Neutrophil (primary cell): ENCODE results near the gene FILIP1.

ENCODE experiments used
- H3K27ac ChIP-seq: fragments of 200-600 bp; sonication (generic); 2 replicates; pipeline ENCODE4 v1.5.1; 2016; ENCODE audit warnings: mild to moderate bottlenecking, moderate library complexity
- H3K27me3 ChIP-seq: fragments of 200-600 bp; sonication (generic); 2 replicates; pipeline ENCODE4 v1.6.0; 2016; ENCODE audit warnings: mild to moderate bottlenecking
- H3K36me3 ChIP-seq: fragments of 200-600 bp; sonication (generic); 2 replicates; pipeline ENCODE4 v1.5.1; 2017
- H3K4me1 ChIP-seq, 2 experiments: fragments of 200-600 bp in 1 of 2; sonication (generic) in 1 of 2; 1 replicate in 1 of 2; 2 replicates in 1 of 2; pipeline versions ENCODE4 v1.5.1 to v1.6.1; 2013 to 2016; ENCODE audit warnings: low read depth in 1 of 2, low read length in 1 of 2, mild to moderate bottlenecking in 1 of 2, moderate library complexity in 1 of 2; ENCODE audit not compliant: control insufficient read depth in 1 of 2, insufficient read depth in 1 of 2
- H3K4me3 ChIP-seq, 2 experiments: fragments of 200-600 bp in 1 of 2; sonication (generic) in 1 of 2; 1 replicate in 1 of 2; 2 replicates in 1 of 2; pipeline ENCODE4 v1.5.1; 2013 to 2016; ENCODE audit warnings: low read depth in 1 of 2, low read length in 1 of 2, mild to moderate bottlenecking in 1 of 2, moderate library complexity in 1 of 2
- H3K9me3 ChIP-seq: fragments of 200-600 bp; sonication (generic); 2 replicates; pipeline ENCODE4 v1.5.1; 2016
- TF ChIP-seq, protein P1 (sequence below): fragments of 200-600 bp; sonication (generic); IDR thresholded peaks from 2 replicates; pipeline ENCODE4 v1.5.1; 2016; ENCODE audit warnings: antibody characterized with exemption

FILIP1 gene

DNA sequence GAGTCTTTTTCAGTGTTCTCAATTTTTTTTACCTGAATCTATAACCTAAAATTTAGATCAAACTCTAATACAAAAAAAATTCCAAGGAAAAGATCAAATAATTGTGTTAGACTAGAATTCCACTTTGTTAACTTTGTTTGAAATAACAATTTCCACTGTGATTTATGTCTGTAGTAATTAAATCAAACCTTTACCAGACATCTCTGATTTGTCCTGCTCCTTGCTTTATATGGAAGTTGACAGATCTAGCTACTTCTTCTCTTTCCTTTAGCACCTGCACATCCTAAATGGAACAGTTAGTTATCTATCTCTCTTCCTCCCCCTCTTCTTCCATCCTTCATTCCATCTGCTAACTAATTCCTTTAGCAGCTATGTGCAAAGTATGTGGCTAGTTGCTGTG lies 109.5 kb downstream of the FILIP1 start:
- H3K36me3 ChIP-seq: no peaks in the 10 kb centered on the region
- TF ChIP-seq, protein P1, sequence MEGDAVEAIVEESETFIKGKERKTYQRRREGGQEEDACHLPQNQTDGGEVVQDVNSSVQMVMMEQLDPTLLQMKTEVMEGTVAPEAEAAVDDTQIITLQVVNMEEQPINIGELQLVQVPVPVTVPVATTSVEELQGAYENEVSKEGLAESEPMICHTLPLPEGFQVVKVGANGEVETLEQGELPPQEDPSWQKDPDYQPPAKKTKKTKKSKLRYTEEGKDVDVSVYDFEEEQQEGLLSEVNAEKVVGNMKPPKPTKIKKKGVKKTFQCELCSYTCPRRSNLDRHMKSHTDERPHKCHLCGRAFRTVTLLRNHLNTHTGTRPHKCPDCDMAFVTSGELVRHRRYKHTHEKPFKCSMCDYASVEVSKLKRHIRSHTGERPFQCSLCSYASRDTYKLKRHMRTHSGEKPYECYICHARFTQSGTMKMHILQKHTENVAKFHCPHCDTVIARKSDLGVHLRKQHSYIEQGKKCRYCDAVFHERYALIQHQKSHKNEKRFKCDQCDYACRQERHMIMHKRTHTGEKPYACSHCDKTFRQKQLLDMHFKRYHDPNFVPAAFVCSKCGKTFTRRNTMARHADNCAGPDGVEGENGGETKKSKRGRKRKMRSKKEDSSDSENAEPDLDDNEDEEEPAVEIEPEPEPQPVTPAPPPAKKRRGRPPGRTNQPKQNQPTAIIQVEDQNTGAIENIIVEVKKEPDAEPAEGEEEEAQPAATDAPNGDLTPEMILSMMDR: no peak

GRCh38 chr6:75382634-75382900 lies 111.0 kb downstream of the FILIP1 start:
- Histone ChIP-seq H3K27me3 (no peaks in the 10 kb centered on the region), H3K27ac (no peak overlapping the region), H3K36me3 (no peaks in the 10 kb centered on the region), H3K9me3 (no peaks in the 10 kb centered on the region), H3K4me3 (no peak overlapping the region), H3K4me1 (no peaks in the 10 kb centered on the region)
- TF ChIP-seq, protein P1: no peak

More for the DNA sequence above, 109.5 kb downstream of the FILIP1 start:
- H3K27me3 ChIP-seq: no peaks in the 10 kb centered on the region
- H3K9me3 ChIP-seq: no peaks in the 10 kb centered on the region
- no peaks in the 10 kb centered on the region for H3K4me1 ChIP-seq
- H3K27ac ChIP-seq: no peak overlapping the region
- H3K4me3 ChIP-seq: no peak overlapping the region

DNA sequence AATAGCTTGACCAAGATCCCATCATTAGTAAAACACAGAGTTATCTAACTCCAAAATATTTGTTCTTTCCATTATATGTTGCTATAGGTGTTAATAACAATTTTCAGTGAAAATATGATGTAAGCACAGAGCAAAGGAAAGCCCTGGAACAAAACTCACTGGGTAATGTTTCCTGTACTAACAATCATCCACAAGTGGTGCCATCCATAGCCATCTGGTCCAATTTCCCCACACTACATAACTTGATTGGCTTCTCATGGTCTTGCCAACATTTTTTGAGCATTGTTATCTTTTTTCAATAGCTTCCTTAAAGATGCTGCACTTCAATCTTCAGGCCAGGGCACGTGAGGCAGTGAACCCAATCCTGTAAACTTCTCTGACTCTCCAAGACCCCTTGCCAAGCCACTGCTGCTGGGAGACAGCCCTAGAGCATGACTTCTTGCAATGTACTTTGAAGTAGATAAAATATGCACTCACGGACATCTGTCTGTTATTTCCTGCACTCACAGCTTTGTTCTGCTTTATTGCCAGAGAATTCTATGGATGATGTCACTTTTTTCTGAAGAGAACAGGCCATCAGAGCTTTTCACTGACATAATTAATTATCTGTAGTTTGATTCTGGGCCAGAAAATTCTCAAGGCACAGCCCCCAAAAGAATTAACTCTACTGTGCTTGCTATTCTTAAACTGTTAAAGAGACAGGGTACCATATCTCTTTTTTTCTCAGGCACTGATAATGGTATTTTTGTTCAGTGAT lies 111.5 kb downstream of the FILIP1 start:
- Histone ChIP-seq H3K4me1 (no peaks in the 10 kb centered on the region), H3K36me3 (no peaks in the 10 kb centered on the region), H3K27ac (no peak overlapping the region), H3K27me3 (no peaks in the 10 kb centered on the region), H3K9me3 (no peaks in the 10 kb centered on the region), H3K4me3 (no peak overlapping the region)
- TF ChIP-seq, protein P1: no peak

DNA sequence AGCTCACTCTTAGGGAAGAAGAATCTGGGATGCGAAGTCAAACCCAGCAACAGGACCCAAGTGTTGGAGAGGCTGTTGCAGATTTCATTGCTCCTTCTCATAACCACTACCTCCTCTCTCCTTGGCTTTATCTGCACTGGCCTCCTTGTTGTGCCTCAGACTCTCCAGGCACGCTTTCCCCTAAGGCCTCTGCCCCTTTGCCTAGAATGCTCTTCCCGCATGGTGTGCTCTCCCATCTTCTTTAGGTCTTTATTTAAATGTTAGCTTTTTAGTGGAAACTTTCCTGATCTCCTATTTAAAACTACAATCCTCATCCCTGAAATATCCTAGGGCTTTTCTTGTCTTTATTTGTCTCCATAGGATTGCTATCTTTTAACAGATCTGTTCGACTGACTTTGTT lies 114.1 kb downstream of the FILIP1 start:
- no peak overlapping the region for H3K27ac ChIP-seq
- no peak overlapping the region for H3K4me3 ChIP-seq
- no peaks in the 10 kb centered on the region for H3K36me3 ChIP-seq
- H3K4me1 ChIP-seq: no peaks in the 10 kb centered on the region
- no peaks in the 10 kb centered on the region for H3K9me3 ChIP-seq
- no peaks in the 10 kb centered on the region for H3K27me3 ChIP-seq
- TF ChIP-seq, protein P1: no peak

- no peaks in the 10 kb centered on the region for H3K27me3 ChIP-seq
- no peak overlapping the region for H3K27ac ChIP-seq
- H3K36me3 ChIP-seq: no peaks in the 10 kb centered on the region
- no peak overlapping the region for H3K4me3 ChIP-seq
- H3K4me1 ChIP-seq: no peaks in the 10 kb centered on the region
- TF ChIP-seq, protein P1: no peak
- H3K9me3 ChIP-seq: no peaks in the 10 kb centered on the region
These were observed 115.5 kb downstream of the FILIP1 start for GRCh38 chr6:75378101-75378500.
